Lower lobe of right lung (tissue), 2 donors: Measurements from ENCODE around the gene CCT3. TPM values are rescaled to one million over a fixed set of nuclear protein-coding genes. Genes with fewer than 3 reads are reported as not detected.
A peak's percentile ranks its signal among the peaks of the same experiment; 100 is the strongest.

Experiments used
- ATAC-seq, 2 donors: fragments of 200-7000 bp; cut with Tn5 transposase; one replicate each; pipeline ENCODE4 v1.9.1; 2020 to 2022; ENCODE audit warnings: mild to moderate bottlenecking in 2 of 2, moderate library complexity in 2 of 2
- DNase-seq: peaks from one replicate; pipeline ENCODE4 v3.0.0-alpha.2; 2020
- H3K27ac ChIP-seq: fragments of 200-600 bp; one replicate; pipeline ENCODE4 v1.8.0; 2022
- H3K27me3 ChIP-seq: fragments of 200-600 bp; one replicate; pipeline ENCODE4 v1.8.0; 2022; ENCODE audit warnings: low read depth
- H3K36me3 ChIP-seq: fragments of 200-600 bp; one replicate; pipeline ENCODE4 v1.8.0; 2022; ENCODE audit warnings: mild to moderate bottlenecking
- H3K4me1 ChIP-seq: fragments of 200-600 bp; one replicate; pipeline ENCODE4 v1.8.0; 2022
- H3K4me3 ChIP-seq: fragments of 200-600 bp; one replicate; pipeline ENCODE4 v1.8.0; 2022; ENCODE audit warnings: mild to moderate bottlenecking
- H3K9me3 ChIP-seq: fragments of 200-600 bp; one replicate; pipeline ENCODE4 v1.8.0; 2022
- intact Hi-C: fragments of 100-400 bp; cut with DNase I; formaldehyde crosslinking; loops from one replicate; pipeline ENCODE4 v1.11.0; 2022
- total RNA-seq: library from RNA; stranded (reverse); fragmentation: NEBNext Ultra II Directional; extraction: Animal tissue kit (Norgen Biotek cat#: 25700); gene quantifications from one replicate; pipeline ENCODE4 v1.2.1, GENCODE V29; 2021
- TF ChIP-seq, protein P1 (sequence below): fragments of 200-600 bp; IDR thresholded peaks from one replicate; pipeline ENCODE4 v1.8.0; 2022; ENCODE audit warnings: antibody characterized with exemption, mild to moderate bottlenecking
- donor health status: DM: no; HTN: yes; CAD: no; lungs with severe emphysema.

The CCT3 gene
- total RNA-seq, 1 donor from 2014 or later, result 117 TPM

DNA sequence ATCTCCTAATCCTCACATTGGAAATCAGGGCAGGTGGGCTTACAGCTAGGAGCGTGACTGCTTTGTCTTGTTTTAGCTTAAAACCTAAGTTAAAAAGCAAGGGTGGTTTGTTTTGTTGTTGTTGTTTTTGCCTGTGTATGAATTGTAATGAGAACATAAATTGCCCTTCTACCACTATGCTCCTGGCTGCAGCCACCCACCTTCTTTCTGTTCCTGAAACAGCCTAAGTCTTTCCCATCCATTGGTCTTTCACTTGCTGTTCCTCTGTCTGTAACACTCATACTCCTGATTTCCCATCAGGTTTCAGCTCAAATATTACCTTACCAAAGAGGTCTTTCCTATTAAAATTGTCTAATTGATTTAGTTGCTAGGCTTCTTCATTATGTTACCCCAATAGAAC lies 54.6 kb downstream of the CCT3 start:
- Histone ChIP-seq H3K9me3 (no peaks in the 10 kb centered on the region), H3K36me3 (peaks cover 13% of the 10 kb centered on the region), H3K4me3 (peak overlapping the region; percentile 89), H3K27ac (no peak overlapping the region), H3K4me1 (peaks cover 27% of the 10 kb centered on the region), H3K27me3 (no peaks in the 10 kb centered on the region)
- TF ChIP-seq, protein P1, sequence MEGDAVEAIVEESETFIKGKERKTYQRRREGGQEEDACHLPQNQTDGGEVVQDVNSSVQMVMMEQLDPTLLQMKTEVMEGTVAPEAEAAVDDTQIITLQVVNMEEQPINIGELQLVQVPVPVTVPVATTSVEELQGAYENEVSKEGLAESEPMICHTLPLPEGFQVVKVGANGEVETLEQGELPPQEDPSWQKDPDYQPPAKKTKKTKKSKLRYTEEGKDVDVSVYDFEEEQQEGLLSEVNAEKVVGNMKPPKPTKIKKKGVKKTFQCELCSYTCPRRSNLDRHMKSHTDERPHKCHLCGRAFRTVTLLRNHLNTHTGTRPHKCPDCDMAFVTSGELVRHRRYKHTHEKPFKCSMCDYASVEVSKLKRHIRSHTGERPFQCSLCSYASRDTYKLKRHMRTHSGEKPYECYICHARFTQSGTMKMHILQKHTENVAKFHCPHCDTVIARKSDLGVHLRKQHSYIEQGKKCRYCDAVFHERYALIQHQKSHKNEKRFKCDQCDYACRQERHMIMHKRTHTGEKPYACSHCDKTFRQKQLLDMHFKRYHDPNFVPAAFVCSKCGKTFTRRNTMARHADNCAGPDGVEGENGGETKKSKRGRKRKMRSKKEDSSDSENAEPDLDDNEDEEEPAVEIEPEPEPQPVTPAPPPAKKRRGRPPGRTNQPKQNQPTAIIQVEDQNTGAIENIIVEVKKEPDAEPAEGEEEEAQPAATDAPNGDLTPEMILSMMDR, result no peak
- ATAC-seq (no peak), DNase-seq (no peak)
- intact Hi-C loops, result no loop called here

GRCh38 chr1:156282479-156283222 lies 55.4 kb downstream of the CCT3 start, which contains the start of gene SMG5:
SMG5 (minus strand) TSS chr1:156282825; CDS start chr1:156282680, 145 bp downstream.
- peak within 1 kb of the TSS; percentile 89 for H3K4me3 ChIP-seq
- H3K27me3 ChIP-seq, result no peaks in the 10 kb centered on the region
- TF ChIP-seq, protein P1, result no peak
- H3K27ac ChIP-seq, result peak within 1 kb of the TSS; percentile 89
- H3K36me3 ChIP-seq, result peaks cover 22% of the 10 kb centered on the region
- H3K9me3 ChIP-seq, result no peaks in the 10 kb centered on the region
- intact Hi-C loops, result no loop called here
- DNase-seq (peak; percentile 97), ATAC-seq (peak; percentile 96 to 98)
- peaks cover 27% of the 10 kb centered on the region for H3K4me1 ChIP-seq

- intact Hi-C loops, result no loop called here
- Histone ChIP-seq H3K9me3 (no peaks in the 10 kb centered on the region), H3K27ac (peak overlapping the region; percentile 89), H3K4me3 (peak overlapping the region; percentile 89), H3K4me1 (peaks cover 29% of the 10 kb centered on the region), H3K27me3 (no peaks in the 10 kb centered on the region), H3K36me3 (peaks cover 30% of the 10 kb centered on the region)
- TF ChIP-seq, protein P1, result no peak
- ATAC-seq (peak; percentile 21 to 51), DNase-seq (no peak)
Measured at GRCh38 chr1:156281693-156282478, 56.2 kb downstream of the CCT3 start.

DNA sequence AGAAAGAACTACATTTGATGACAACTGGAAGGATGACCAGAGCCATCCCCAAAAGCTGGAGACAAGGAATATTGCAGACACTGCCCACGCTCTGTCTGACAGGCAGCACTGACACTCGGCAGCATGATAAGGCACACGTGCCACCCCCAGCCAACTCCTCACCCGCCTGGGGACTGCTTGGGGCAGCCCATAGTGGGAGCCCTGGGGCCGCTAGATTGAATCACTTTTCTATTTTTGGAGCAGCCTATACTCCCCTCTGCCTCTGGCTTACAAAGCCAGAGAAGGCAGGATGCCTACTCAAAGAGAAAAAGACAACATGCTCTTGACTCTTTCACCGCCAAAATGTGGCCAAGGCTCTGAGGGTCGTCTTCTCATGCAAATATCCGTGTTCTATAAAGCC lies 56.8 kb downstream of the CCT3 start:
- no peak overlapping the region for H3K27ac ChIP-seq
- TF ChIP-seq, protein P1, result no peak
- no peak for DNase-seq
- peaks cover 32% of the 10 kb centered on the region for H3K4me1 ChIP-seq
- H3K9me3 ChIP-seq, result no peaks in the 10 kb centered on the region
- ATAC-seq, result no peak
- H3K4me3 ChIP-seq, result peak overlapping the region; percentile 89
- intact Hi-C loops, result no loop called here
- peaks cover 36% of the 10 kb centered on the region for H3K36me3 ChIP-seq
- no peaks in the 10 kb centered on the region for H3K27me3 ChIP-seq

DNA sequence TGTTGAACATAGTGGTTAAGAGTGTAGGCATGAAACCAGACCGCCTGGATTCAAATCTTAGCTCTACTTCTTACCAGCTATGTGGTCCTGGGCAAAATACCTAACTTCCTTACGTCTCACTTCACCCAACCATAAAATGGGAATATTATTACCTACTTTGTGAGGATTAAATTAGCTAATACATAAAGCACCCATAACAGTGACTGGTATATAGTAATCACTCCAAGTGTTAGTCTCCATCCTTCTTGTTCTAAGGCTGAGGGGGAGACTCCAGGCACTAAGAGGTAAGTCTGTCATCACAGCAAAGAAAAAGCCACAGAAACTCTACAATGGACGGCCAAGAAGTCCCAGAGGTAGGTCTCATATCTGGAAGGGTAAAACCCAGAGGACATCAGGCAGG lies 58.3 kb downstream of the CCT3 start:
- Histone ChIP-seq H3K4me1 (peaks cover 32% of the 10 kb centered on the region), H3K36me3 (peaks cover 50% of the 10 kb centered on the region), H3K27me3 (no peaks in the 10 kb centered on the region), H3K4me3 (no peak overlapping the region), H3K27ac (no peak overlapping the region), H3K9me3 (no peaks in the 10 kb centered on the region)
- DNase-seq (no peak), ATAC-seq (no peak)
- TF ChIP-seq, protein P1, result no peak
- intact Hi-C loops, result no loop called here
